Retinal pigment epithelial cell (primary cell): ENCODE results near the gene GPC3.

Experiments used
- DNase-seq: peaks from one replicate; pipeline ENCODE4 v3.0.0-alpha.2; 2010; ENCODE audit warnings: low read depth
- H3K4me3 ChIP-seq: 2 replicates; pipeline ENCODE4 v1.5.1; 2011; ENCODE audit warnings: mild to moderate bottlenecking, low read length, control low read depth, moderate library complexity
- TF ChIP-seq, protein P1 (sequence below): conservative IDR thresholded peaks from 2 replicates; pipeline ENCODE4 v1.5.1; 2011; ENCODE audit warnings: low read depth, low read length, control low read depth, inconsistent platforms

GPC3 gene

DNA sequence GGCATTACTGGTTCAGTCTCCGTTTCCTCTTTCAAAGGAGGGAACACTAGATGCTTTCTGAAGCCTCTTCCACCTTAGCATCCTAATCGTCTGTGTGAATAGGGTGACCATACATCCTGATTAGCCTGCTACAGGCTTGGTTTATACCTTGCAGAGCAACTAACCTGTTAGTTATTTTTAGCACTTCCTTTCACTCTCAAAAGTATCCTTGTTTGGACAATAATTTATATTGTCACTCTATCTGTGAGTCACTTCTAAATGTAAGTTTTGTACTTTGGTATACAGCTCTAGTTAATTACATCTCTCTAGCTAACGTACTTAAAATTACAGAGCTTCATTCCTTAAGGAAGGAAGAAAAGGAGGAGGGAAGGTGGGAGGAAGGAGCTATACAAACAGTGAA, 174.5 kb downstream of the GPC3 start:
- H3K4me3 ChIP-seq = no peak overlapping the region
- TF ChIP-seq, protein P1, sequence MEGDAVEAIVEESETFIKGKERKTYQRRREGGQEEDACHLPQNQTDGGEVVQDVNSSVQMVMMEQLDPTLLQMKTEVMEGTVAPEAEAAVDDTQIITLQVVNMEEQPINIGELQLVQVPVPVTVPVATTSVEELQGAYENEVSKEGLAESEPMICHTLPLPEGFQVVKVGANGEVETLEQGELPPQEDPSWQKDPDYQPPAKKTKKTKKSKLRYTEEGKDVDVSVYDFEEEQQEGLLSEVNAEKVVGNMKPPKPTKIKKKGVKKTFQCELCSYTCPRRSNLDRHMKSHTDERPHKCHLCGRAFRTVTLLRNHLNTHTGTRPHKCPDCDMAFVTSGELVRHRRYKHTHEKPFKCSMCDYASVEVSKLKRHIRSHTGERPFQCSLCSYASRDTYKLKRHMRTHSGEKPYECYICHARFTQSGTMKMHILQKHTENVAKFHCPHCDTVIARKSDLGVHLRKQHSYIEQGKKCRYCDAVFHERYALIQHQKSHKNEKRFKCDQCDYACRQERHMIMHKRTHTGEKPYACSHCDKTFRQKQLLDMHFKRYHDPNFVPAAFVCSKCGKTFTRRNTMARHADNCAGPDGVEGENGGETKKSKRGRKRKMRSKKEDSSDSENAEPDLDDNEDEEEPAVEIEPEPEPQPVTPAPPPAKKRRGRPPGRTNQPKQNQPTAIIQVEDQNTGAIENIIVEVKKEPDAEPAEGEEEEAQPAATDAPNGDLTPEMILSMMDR = no peak
- no peak for DNase-seq

DNA sequence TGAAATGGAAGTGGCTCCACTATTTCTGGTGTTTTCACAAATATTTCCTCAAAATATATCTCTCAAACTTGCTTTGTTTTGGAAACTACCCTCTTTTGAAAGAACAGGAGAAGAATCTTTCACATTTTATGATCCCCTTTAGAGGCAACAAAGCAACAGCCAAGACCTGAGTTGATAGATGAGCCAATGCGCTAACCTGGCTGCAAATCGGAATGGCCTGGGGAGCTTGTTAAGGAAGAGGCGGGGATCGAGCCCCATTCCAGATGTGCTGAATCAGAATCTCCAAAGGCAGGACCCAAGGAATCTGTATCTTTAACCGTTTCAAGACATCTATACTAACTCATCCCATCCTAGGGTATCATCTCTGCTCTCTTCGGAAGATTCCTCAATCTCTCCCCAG, 181.3 kb downstream of the GPC3 start:
- no peak for DNase-seq
- no peak overlapping the region for H3K4me3 ChIP-seq
- TF ChIP-seq, protein P1 = no peak

DNA sequence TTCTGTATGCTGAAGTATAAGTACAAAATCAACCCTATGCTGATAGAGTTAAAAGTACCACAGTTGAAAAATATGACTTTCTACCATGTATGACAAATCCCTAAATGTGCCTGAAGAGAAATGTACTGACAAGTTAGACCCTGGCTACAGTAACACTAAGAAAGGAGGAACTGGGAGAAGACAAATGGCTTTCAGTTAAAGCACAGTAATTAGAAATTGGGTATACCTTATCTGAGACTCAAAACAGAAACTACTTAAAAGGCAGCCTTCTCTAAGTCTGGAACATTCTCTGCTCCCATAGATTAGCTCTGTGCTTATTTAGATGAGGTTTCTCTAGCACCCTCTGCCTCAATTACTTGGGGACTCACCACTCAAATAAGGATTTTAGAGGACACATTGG, 189.1 kb downstream of the GPC3 start:
- DNase-seq = no peak
- TF ChIP-seq, protein P1 = no peak
- H3K4me3 ChIP-seq = no peak overlapping the region

DNA sequence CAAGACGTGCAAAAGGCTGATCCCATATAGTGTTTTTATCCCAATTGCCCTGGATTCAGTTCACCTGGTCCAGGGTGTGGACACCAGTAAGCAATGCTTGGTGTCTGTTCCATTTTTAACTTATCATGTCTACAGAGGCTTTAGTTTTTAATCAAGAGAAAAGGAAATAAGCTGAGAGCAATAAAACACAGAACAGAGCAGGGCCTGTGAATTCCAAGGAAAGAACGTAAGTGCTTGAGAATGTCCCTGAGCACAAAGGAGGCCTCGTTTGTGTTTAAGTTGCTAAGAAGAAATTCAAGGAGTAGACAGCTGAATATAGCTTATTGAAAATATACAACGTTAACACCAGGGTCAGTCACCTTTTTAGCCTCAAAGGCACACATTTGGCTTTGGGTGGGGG, 191.3 kb downstream of the GPC3 start:
- H3K4me3 ChIP-seq = no peak overlapping the region
- TF ChIP-seq, protein P1 = no peak
- no peak for DNase-seq

DNA sequence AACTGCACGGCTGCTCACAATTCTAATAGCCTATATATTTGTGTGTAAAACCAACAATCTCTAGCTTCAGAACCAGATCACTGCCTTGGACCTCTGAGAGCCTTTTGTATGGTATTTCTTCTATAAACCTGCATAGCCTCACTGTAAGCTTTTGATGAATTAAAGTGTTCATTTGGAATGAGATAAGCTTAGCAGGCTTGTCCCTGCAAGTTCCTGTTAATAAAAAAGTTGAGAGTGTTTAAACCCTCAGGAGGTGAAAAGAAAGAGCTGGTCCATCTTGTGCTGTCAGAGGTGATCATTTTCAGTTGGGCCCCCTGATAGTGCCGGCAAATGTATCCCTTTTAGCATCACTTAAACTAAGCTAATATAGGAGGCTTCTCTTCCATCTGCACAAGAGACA, 191.8 kb downstream of the GPC3 start:
- TF ChIP-seq, protein P1 = no peak
- no peak for DNase-seq
- no peak overlapping the region for H3K4me3 ChIP-seq

DNA sequence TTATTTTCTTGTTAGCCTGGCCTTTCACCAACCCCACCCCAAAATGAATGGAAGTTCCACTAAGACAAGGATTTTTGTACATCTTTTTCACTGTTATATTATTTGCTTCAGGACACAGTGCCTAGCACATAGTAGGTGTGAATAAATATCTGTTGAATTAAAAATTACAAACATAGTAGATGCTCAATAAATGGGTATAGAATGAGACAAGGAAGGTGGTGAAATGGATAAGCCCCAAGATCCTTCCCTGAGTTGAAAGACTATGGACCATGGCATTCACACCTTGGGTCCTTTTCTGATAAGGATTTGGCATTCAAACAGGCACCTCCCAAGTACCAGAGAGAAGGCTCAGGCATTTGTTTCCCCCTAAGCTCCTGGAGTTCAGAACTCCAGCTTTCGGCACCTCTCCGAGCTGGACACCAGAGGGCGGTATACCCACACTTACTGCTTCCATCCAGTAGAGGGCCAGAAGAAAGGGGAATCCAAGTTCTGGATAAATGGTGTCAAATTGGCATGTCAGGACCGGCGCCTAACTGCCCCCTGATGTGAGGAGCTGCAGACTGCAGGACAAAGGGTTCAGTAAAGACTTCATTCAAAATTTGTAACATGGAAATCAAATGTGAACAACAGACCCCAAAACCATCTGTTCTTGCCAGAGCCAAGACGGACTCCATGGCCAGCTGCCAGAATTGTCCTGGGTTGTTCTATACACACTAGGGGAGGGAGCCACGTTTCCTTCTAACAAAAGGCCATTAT, 193.0 kb downstream of the GPC3 start:
- peak; percentile 15 for DNase-seq
- TF ChIP-seq, protein P1 = peak; percentile 100

DNA sequence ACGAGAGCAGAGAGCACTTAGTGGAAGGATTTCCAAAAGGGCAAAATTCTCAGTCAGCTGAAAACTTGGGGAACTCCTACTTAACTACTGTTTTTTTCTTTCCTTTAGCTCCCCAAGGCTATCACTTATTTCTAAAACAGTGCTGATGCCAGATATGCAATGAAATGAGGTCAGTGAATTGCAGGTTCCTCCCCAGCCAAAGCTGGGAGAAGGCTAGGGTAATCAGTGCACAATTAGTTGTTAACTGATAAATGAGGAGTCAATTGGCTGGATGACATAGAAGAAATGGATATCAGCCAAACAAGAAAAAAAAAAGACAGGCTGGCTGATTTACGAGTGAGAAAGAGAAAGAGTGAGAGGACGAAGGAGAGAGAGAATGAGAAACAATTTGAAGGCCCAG, 195.6 kb downstream of the GPC3 start:
- no peak overlapping the region for H3K4me3 ChIP-seq
- no peak for DNase-seq
- TF ChIP-seq, protein P1 = no peak

More for the DNA sequence above, 193.0 kb downstream of the GPC3 start:
- H3K4me3 ChIP-seq = peak overlapping the region; percentile 35
